ENCODE measurements around the gene C1QBP.
"Not testable (repeated sequence)": the region's sequence is repeated elsewhere in the genome, so short reads cannot be mapped to it uniquely, and the experiment has no call there.

The C1QBP gene

GRCh38 chr17:5444209-5444608, 5.3 kb upstream of the C1QBP start:
- H3K9me3 Mint-ChIP-seq, result no peaks in the 10 kb centered on the region
- ATAC-seq (no peak), DNase-seq (ENCODE audit: low spot score in 2 of 2) (no peak)
- no peak overlapping the region for H3K27ac Mint-ChIP-seq
- H3K36me3 Mint-ChIP-seq, result peaks cover 80% of the 10 kb centered on the region
- peaks cover 11% of the 10 kb centered on the region for H3K4me1 Mint-ChIP-seq
- no peak overlapping the region for H3K4me3 Mint-ChIP-seq

GRCh38 chr17:5443728-5444127, 4.8 kb upstream of the C1QBP start:
- H3K4me1 Mint-ChIP-seq, result peaks cover 13% of the 10 kb centered on the region
- ATAC-seq (no peak), DNase-seq (ENCODE audit: low spot score in 2 of 2) (no peak)
- H3K9me3 Mint-ChIP-seq, result no peaks in the 10 kb centered on the region
- no peak overlapping the region for H3K27ac Mint-ChIP-seq
- H3K4me3 Mint-ChIP-seq, result no peak overlapping the region
- peaks cover 80% of the 10 kb centered on the region for H3K36me3 Mint-ChIP-seq

- H3K9me3 Mint-ChIP-seq, result no peaks in the 10 kb centered on the region
- H3K4me3 Mint-ChIP-seq, result peak overlapping the region; percentile 78
- H3K36me3 Mint-ChIP-seq, result peaks cover 79% of the 10 kb centered on the region
- H3K4me1 Mint-ChIP-seq, result peaks cover 44% of the 10 kb centered on the region
- no peak for DNase-seq (ENCODE audit: low spot score in 2 of 2)
- peak overlapping the region; percentile 94 for H3K27ac Mint-ChIP-seq
- no peak for ATAC-seq
These were observed 450 bp upstream of the C1QBP start for GRCh38 chr17:5439446-5439764.

DNA sequence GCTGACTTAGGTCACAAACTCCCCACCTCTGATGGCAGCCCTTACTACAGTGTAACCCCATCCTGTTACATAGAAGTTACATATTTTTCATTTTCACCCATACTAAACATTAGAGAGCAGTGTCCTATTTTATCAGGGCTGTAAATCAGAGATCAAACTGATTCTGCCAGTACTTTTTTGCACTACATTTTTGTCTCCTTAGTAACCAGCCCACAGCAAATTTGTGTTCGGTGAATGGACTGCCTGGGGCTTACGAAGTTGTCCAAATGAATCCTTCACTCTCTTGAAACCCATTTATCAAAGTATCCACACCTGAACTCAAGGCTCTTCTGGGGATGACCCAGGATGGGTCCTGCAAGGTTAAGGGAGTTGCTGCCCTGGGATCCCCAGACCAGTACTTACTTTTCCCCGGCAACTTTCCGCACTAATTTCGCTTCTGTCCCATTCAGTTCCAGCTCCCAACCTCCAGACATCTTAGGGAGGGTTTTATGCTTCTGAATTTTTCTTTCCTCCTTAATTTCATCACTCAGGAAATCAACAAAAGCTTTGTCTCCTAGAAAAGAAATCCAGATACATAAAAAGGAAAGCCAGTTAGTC, 1.1 kb downstream of the C1QBP start:
- Mint-ChIP-seq H3K4me1 (peaks cover 44% of the 10 kb centered on the region), H3K27ac (peak overlapping the region; percentile 83), H3K36me3 (peaks cover 83% of the 10 kb centered on the region), H3K9me3 (no peaks in the 10 kb centered on the region), H3K4me3 (peak overlapping the region; percentile 78)
- no peak for ATAC-seq
- no peak for DNase-seq (ENCODE audit: low spot score in 2 of 2)

- H3K4me3 Mint-ChIP-seq, result peak overlapping the region; percentile 78
- not testable (repeated sequence) for H3K9me3 Mint-ChIP-seq; ATAC-seq; DNase-seq (ENCODE audit: low spot score in 2 of 2)
- peak overlapping the region; percentile 83 for H3K27ac Mint-ChIP-seq
- peaks cover 47% of the 10 kb centered on the region for H3K4me1 Mint-ChIP-seq
- peaks cover 88% of the 10 kb centered on the region for H3K36me3 Mint-ChIP-seq
These were observed 3.1 kb downstream of the C1QBP start for GRCh38 chr17:5435781-5436315.

DNA sequence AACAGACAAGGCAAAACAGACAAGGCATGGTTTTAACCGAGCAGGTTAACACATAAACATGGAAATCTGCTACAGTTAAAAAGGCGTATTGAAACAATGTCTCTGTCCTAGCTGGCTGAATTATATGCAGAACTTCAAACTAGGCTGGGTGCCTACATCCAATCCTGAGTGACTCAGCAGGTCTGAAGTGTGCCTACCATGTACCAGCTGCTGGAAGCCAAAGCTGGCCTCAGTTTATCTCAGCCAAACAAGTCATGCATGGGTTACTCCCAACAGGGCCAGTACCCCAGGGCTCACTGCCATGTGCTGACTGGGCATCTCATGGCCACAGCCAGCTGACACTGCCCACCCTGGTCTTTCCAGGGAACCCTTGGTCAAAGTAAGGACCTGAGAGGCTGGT, 4.0 kb downstream of the C1QBP start:
- ATAC-seq (no peak), DNase-seq (ENCODE audit: low spot score in 2 of 2) (no peak)
- Mint-ChIP-seq H3K9me3 (no peaks in the 10 kb centered on the region), H3K27ac (no peak overlapping the region), H3K36me3 (peaks cover 97% of the 10 kb centered on the region), H3K4me1 (peaks cover 48% of the 10 kb centered on the region), H3K4me3 (no peak overlapping the region)

DNA sequence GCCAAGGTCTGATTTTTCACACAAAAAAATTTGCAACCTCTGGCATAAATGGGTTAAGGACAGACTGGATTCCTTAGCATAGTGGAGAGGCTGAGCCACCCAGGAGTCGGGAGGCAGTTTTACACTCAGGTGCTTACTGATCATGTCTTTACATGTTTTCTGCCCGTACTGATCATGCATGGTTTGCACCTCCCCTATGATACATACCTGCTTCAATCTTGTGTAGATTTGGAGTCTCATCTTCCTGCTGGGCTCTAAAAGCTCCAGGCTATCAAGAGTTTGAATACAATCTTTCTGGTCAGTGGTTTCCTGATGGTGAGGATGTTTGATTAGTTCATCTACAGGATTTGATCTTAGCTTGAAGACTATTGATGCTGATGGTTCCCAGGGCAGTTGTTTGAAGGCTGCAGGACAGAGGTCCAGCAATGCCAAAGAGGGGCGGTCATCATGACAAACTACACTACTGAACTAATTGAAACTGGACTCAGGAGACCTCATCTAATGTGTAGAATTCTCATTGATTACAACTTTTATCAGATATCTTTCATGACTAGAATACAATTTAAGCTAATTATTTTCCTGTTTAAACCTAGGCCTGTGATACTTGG, 6.9 kb downstream of the C1QBP start:
- Mint-ChIP-seq H3K4me1 (peaks cover 24% of the 10 kb centered on the region), H3K4me3 (no peak overlapping the region), H3K9me3 (no peaks in the 10 kb centered on the region), H3K36me3 (peaks cover 76% of the 10 kb centered on the region), H3K27ac (peak overlapping the region; percentile 67)
- ATAC-seq, result no peak
- DNase-seq (ENCODE audit: low spot score in 2 of 2), result no peak

- peaks cover 16% of the 10 kb centered on the region for H3K4me1 Mint-ChIP-seq
- peaks cover 67% of the 10 kb centered on the region for H3K36me3 Mint-ChIP-seq
- not testable (repeated sequence) for H3K9me3 Mint-ChIP-seq; ATAC-seq; H3K4me3 Mint-ChIP-seq; DNase-seq (ENCODE audit: low spot score in 2 of 2)
- peak overlapping the region; percentile 81 for H3K27ac Mint-ChIP-seq
These were observed 7.7 kb downstream of the C1QBP start for GRCh38 chr17:5431234-5431633.

GRCh38 chr17:5430413-5430999, 8.4 kb downstream of the C1QBP start:
- ATAC-seq (no peak), DNase-seq (ENCODE audit: low spot score in 2 of 2) (no peak)
- peaks cover 60% of the 10 kb centered on the region for H3K36me3 Mint-ChIP-seq
- H3K9me3 Mint-ChIP-seq, result no peaks in the 10 kb centered on the region
- H3K4me1 Mint-ChIP-seq, result peaks cover 12% of the 10 kb centered on the region
- H3K4me3 Mint-ChIP-seq, result no peak overlapping the region
- H3K27ac Mint-ChIP-seq, result peak overlapping the region; percentile 81

DNA sequence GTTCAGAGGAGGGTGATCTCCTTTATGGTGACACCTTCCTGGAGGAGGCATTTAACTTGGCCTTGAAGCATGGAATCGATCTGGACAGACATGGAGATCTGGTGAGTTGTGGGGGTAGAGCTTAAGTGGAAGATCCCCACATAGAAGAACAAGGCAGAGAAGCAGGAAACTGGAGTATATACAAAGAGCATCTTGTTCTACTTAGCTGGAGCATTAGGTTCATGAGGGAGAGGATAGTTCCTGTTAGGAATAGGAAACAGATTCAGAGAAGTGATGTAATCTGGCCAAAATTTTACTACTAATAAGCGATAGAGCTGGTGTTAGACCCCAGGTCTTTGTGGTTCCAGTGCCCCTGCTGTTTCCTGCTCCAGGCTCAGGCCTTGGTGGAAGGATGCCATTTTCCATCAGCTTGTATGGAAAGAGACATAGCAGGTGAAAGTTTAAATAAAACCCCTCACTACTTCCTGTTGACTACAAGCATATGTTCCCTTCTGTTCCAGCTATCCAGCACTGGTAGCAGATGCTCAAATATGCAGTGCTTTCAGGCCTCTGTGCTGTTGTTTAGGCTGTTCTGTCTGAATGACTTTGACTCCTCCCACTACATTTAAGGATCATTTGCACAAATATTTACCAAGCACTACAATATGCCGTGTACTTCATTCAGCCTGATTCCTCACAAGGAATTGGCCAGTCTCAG, 9.6 kb downstream of the C1QBP start:
- Mint-ChIP-seq H3K27ac (peak overlapping the region; percentile 41), H3K4me1 (peaks cover 7% of the 10 kb centered on the region), H3K9me3 (no peaks in the 10 kb centered on the region), H3K4me3 (no peak overlapping the region), H3K36me3 (peaks cover 48% of the 10 kb centered on the region)
- DNase-seq (ENCODE audit: low spot score in 2 of 2), result no peak
- no peak for ATAC-seq

- Mint-ChIP-seq H3K4me3 (no peak overlapping the region), H3K4me1 (peaks cover 17% of the 10 kb centered on the region), H3K36me3 (peaks cover 13% of the 10 kb centered on the region), H3K27ac (no peak overlapping the region), H3K9me3 (no peaks in the 10 kb centered on the region)
- ATAC-seq (no peak), DNase-seq (ENCODE audit: low spot score in 2 of 2) (no peak)
These were observed 13.1 kb downstream of the C1QBP start for GRCh38 chr17:5425826-5426225.

GRCh38 chr17:5424909-5425308, 14.0 kb downstream of the C1QBP start:
- H3K9me3 Mint-ChIP-seq, result no peaks in the 10 kb centered on the region
- no peak for DNase-seq (ENCODE audit: low spot score in 2 of 2)
- H3K4me1 Mint-ChIP-seq, result peaks cover 18% of the 10 kb centered on the region
- H3K4me3 Mint-ChIP-seq, result no peak overlapping the region
- H3K27ac Mint-ChIP-seq, result no peak overlapping the region
- no peak for ATAC-seq
- peaks cover 4% of the 10 kb centered on the region for H3K36me3 Mint-ChIP-seq

DNA sequence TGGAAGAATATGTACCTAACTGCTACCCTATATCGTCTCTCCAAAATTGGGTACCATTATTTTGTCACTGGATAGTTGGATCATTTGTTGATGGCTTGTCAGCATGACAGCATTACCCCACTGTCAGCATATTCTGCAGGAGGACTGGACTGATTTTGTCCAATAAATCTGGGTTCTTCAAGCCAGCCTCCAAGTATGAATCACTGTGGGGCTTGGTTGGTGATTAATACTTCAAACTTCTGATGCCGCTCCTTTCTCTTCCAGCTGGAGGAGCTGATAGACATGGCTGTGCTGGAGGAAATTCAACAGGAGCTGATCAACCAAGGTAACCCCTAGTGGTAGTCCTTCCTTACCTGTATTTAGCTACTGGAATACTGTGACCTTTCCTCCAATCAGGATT, 16.4 kb downstream of the C1QBP start:
- Mint-ChIP-seq H3K36me3 (no peaks in the 10 kb centered on the region), H3K4me1 (peaks cover 18% of the 10 kb centered on the region), H3K27ac (no peak overlapping the region), H3K4me3 (no peak overlapping the region), H3K9me3 (no peaks in the 10 kb centered on the region)
- DNase-seq (ENCODE audit: low spot score in 2 of 2) (no peak), ATAC-seq (no peak)

GRCh38 chr17:5419959-5420653, 18.8 kb downstream of the C1QBP start, which contains the start of gene RPAIN:
Gene RPAIN (plus strand): TSS chr17:5420182. CDS start chr17:5420211, 29 bp downstream.
- Mint-ChIP-seq H3K9me3 (no peaks in the 10 kb centered on the region), H3K36me3 (no peaks in the 10 kb centered on the region), H3K4me3 (peak within 1 kb of the TSS; percentile 95), H3K4me1 (peaks cover 18% of the 10 kb centered on the region), H3K27ac (peak within 1 kb of the TSS; percentile 96)
- peak; percentile 72 for ATAC-seq
- no peak for DNase-seq (ENCODE audit: low spot score in 2 of 2)

DNA sequence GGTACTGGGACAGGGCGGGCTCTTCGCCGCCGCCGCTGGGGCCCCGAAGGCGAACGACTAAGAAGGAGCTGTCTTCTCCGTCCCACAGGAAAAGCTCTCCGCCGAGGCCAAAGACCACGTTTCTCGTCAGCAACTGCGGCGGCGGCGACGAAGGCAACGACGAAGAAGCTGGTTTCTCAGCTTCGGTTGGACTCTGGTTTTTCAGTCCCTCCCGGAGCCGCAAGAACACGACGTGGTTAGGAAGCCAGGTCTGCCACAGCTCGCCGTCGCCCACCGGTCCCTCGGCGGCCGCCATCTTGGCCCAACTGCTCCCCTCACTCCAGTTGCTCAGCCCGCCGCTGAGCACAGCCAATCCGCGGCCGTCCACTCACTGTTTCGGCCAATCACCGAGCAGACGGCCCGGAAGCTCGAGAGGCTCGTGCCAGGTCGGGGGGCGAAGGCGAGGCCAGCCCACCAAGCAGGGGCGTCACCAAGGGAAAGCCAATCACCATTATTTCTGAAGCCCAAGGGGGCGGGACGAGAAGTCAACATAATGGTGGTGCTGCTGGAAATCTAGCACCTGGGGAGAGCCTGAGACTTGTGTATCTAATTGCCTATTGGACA, 19.5 kb downstream of the C1QBP start, which contains the start of gene NUP88:
NUP88 (minus strand) TSS at position 307 of the 603 bp plus-strand sequence; CDS start at position 295, 12 bp downstream.
- peak within 1 kb of the TSS; percentile 95 for H3K4me3 Mint-ChIP-seq
- peak; percentile 87 to 96 for DNase-seq (ENCODE audit: low spot score in 2 of 2)
- H3K36me3 Mint-ChIP-seq, result no peaks in the 10 kb centered on the region
- no peaks in the 10 kb centered on the region for H3K9me3 Mint-ChIP-seq
- ATAC-seq, result peak; percentile 97
- peak within 1 kb of the TSS; percentile 96 for H3K27ac Mint-ChIP-seq
- H3K4me1 Mint-ChIP-seq, result peaks cover 18% of the 10 kb centered on the region
